HL-60/S4 treated with phorbol 12-myristate 13-acetate at 8.2 ng/mL for 4 days and 3 days (cell line): ENCODE data around the gene GTF2I.
"Not testable (repeated sequence)": the region's sequence is repeated elsewhere in the genome, so short reads cannot be mapped to it uniquely, and the experiment has no call there.

Experiments used
- in situ Hi-C: fragments of 300-500 bp; cut with MboI; formaldehyde crosslinking; loops from 2 replicates; pipeline ENCODE4 v1.15.0; 2022; ENCODE audit warnings: low sequenced_read_pairs

The GTF2I gene

GRCh38 chr7:74656441-74656836 lies 1.1 kb upstream of the GTF2I start:
- in situ Hi-C loops, result no loop called here

DNA sequence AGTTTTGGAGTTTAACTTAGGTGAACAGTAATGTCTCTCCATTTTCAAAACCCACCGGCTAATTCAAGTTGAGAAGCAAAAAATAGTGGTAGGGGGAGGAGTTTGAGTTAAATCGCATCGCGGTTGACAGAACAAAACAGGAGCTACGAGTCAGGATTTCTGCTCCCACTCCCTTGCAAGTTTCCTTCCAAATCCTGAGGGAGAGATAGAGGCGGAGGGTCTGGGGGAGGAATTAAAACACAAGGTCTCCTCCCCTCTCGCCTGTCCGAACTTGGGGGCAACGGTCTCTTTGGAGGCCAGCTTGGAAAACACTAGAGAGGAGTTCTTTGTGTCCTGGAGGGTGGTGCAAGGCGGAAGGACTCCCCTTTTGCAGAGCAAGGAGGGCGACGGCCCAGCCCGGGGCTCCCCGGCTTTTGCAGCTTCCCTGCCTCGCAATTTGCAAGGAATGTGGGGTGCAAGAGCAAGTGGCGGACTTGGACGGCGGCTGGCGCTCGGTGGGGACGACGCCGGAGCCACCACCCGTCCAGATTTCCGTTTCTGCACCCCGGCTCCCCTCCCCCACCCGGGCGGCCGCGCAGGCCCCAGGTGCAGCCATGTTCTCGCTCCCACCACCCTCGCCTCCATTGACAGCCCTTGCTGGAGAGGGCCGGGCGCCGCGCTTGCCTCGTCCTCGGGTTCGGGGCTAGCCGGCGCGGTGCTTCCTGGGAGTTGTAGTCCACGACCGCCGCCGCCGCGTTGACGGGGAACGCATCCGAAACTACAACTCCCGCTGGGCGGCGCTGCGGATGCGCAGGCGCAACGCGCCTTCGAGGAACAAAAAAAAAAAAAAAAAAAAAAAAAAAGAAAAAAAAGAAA lies 454 bp upstream of the GTF2I start:
- in situ Hi-C loops, result no loop called here

GRCh38 chr7:74658178-74659004 lies 873 bp downstream of the GTF2I start:
- in situ Hi-C loops, result no loop called here

DNA sequence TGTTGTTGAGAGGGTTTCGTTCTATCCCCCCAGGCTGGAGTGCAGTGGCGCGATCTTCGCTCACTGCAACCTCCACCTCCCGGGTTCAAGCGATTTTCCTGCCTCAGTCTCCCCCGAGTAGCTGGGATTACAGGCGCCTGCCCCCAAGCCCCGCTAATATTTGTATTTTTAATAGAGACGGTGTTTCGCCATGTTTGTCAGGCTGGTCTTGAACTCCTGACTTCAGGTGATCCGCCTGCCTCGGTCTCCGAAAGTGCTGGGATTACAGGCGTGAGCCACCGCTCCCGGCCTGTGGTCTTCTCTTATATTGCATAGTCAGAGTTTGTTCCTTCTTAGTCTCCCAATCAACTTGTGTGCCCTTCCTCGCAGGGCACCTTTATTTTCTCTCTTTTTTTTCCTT lies 2.7 kb downstream of the GTF2I start:
- in situ Hi-C loops, result not testable (repeated sequence)

GRCh38 chr7:74661836-74662794 lies 4.6 kb downstream of the GTF2I start:
- in situ Hi-C loops, result not testable (repeated sequence)

DNA sequence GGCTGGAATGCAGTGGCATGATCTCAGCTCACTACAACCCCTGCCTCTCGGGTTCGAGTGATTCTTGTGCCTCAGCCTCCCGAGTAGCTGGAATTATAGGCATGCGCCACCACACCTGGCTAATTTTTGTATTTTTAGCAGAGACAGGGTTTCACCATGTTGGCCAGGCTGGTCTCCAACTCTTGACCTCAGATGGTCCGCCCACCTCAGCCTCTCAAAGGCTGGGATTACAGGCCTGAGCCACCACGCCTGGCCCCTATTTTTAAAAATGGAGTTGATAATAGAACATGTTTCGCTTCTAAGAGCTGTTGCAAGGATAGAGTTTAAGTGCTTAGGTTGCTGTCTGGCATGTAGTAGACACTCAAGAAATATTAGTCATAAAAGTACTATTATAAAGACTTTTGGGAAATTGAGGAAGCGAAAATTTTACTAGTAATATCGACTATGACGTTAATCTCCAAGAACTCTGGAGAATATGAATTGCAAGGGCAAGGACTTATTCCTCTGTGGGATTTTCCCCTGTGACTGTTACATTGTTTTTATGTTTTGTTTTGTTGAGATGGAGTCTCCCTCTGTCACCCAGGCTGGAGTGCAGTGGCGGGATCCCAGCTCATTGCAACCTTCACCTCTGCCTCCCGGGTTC lies 7.9 kb downstream of the GTF2I start:
- in situ Hi-C loops, result no loop called here

GRCh38 chr7:74667013-74667412 lies 9.5 kb downstream of the GTF2I start:
- in situ Hi-C loops, result not testable (repeated sequence)

DNA sequence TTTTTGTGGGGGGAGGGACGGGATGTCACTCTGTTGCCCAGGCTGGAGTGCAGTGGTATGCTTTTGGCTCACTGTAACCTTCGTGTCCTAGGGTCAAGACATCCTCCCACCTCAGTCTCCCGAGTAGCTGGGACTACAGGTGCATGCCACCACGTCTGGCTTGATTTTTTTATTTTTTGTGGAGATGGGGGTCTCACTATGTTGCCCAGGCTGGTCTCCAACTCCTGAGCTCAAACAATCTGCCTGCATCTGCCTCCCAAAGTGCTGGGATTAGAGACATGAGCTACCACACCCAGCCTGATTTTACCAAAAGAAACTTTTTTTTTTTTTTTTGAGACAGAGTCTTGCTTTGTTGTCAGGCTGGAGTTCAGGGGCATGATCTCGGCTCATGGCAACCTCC lies 10.0 kb downstream of the GTF2I start:
- in situ Hi-C loops, result not testable (repeated sequence)

GRCh38 chr7:74671602-74672001 lies 14.1 kb downstream of the GTF2I start:
- in situ Hi-C loops, result no loop called here

DNA sequence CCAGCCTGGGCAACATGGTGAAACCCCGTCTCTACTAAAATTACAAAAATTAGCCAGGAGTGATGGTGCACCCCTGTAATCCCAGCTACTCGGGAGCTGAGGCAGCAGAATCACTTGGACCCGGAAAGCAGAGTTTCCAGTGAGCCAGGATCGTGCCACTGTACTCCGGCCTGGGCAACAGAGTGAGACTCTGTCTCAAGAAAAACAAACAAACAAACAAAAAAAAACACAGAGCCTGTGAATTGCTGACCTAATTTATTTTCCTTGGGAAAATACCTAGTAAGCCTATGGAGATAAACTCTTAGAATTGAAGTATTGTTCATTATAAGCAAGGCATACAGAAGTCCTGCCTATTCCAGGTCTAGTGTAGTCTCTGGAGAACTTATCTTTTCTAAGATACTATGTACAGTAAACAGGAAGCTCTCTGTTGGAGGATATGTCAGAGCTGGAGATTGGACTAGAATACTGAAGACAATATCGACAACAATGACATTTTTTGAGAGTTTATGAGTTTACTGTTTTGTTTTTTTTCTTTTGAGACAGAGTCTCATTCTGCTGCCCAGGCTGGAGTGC lies 14.9 kb downstream of the GTF2I start:
- in situ Hi-C loops, result no loop called here

GRCh38 chr7:74674166-74674565 lies 16.6 kb downstream of the GTF2I start:
- in situ Hi-C loops, result no loop called here

DNA sequence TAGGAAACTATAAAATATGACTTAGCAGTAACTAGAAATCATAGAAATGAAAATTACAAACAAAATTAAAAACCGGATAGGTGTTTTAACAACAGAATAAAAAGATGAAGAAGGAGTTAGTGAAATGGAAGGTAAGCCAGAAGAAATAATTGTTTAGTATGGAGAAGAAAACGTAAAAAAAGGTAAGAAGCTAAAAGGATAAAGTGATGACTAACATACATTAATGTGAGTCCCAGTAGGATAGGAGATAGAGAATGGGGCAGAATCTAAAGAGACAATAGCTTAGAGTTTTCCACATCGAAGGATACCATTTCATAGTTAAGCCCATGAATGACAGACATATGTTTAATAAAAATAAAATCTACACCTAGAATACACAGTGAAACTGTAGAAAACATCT lies 25.3 kb downstream of the GTF2I start:
- in situ Hi-C loops, result no loop called here

- in situ Hi-C loops, result no loop called here
Measured at GRCh38 chr7:74683799-74684198, 26.3 kb downstream of the GTF2I start.

GRCh38 chr7:74684473-74684872 lies 27.0 kb downstream of the GTF2I start:
- in situ Hi-C loops, result no loop called here

- in situ Hi-C loops, result no loop called here
Measured at GRCh38 chr7:74684921-74685320, 27.4 kb downstream of the GTF2I start.

- in situ Hi-C loops, result no loop called here
Measured at GRCh38 chr7:74690474-74690873, 33.0 kb downstream of the GTF2I start.

GRCh38 chr7:74704419-74704818 lies 46.9 kb downstream of the GTF2I start:
- in situ Hi-C loops, result not testable (repeated sequence)

- in situ Hi-C loops, result no loop called here
Measured at GRCh38 chr7:74707238-74707637, 49.7 kb downstream of the GTF2I start.

GRCh38 chr7:74708569-74709275 lies 51.2 kb downstream of the GTF2I start:
- in situ Hi-C loops, result no loop called here
